NT2/D1 (cell line): ENCODE data around the gene MUC2.

Experiments
- SUZ12 ChIP-seq: IDR thresholded peaks from 2 replicates; pipeline ENCODE4 v1.6.1; 2011; ENCODE audit not compliant: insufficient read length, insufficient read depth; ENCODE audit errors: extremely low read depth
- YY1 ChIP-seq: IDR thresholded peaks from 2 replicates; pipeline ENCODE4 v1.6.1; 2011; ENCODE audit not compliant: insufficient read length, insufficient read depth
- ZNF274 ChIP-seq: IDR thresholded peaks from 2 replicates; pipeline ENCODE4 v1.6.1; 2011; ENCODE audit warnings: mild to moderate bottlenecking, low read depth, low read length

- TF ChIP-seq ZNF274 (no peak), YY1 (no peak), SUZ12 (no peak)
These were observed 37.1 kb upstream of the MUC2 start for GRCh38 chr11:1037506-1038055.
